ENCODE data around the gene INAVA.

INAVA gene

DNA sequence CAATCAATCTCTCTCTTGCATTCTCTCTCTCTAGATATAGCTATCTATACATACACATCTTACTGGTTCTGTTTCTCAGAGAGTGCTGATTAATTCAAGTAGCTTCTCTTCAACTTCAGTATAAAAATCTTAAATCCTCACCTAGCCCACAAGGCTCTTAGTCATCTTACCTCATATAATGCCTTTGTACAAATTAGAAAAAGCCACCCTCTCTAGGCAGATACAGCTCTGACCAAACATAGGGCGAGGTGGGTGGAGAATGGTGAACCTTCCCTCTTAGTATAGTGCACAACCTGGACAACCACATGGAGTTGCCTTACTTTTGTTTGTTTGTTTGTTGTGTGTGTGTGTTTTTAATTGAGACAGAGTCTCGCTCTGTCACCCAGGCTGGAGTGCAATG lies 5.1 kb upstream of the INAVA start:
- TF ChIP-seq, protein P1, sequence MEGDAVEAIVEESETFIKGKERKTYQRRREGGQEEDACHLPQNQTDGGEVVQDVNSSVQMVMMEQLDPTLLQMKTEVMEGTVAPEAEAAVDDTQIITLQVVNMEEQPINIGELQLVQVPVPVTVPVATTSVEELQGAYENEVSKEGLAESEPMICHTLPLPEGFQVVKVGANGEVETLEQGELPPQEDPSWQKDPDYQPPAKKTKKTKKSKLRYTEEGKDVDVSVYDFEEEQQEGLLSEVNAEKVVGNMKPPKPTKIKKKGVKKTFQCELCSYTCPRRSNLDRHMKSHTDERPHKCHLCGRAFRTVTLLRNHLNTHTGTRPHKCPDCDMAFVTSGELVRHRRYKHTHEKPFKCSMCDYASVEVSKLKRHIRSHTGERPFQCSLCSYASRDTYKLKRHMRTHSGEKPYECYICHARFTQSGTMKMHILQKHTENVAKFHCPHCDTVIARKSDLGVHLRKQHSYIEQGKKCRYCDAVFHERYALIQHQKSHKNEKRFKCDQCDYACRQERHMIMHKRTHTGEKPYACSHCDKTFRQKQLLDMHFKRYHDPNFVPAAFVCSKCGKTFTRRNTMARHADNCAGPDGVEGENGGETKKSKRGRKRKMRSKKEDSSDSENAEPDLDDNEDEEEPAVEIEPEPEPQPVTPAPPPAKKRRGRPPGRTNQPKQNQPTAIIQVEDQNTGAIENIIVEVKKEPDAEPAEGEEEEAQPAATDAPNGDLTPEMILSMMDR (IDR thresholded peaks at IDR 0.05; ENCODE audit: control extremely low read depth, extremely low read depth, low read depth, missing control alignments) = no peak
- CTCF ChIA-PET = interaction anchor here (0.7 to 5.5 kb wide), 10 partner anchors 12 to 267 kb away, joined by 3 to 63 read pairs (median 5); no protein-coding TSS in a partner anchor
- POLR2A ChIA-PET = no interaction called here
- no peak for DNase-seq (ENCODE audit: extremely low spot score)

DNA sequence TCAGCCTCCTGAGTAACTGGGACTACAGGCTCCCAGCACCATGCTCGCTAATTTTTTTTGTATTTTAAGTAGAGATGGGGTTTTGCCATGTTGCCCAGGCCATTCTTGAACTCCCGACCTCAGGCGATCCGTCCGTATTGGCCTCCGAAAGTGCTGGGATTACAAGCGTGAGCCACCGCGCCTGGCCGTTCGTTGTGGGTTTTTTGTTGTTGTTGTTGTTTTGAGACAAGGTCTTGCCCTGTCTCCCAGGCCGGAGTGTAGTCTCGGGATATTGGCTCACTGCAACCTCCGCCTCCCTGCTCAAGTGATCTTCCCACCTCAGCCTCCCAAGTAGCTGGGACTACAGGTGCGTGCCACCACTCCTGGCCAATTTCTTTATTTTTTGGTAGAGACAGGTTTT lies 4.7 kb upstream of the INAVA start:
- ChIA-PET CTCF (interaction anchor here (1.2 to 5.5 kb wide), 12 partner anchors 11 to 267 kb away, joined by 3 to 63 read pairs (median 9); no protein-coding TSS in a partner anchor), POLR2A (no interaction called here)
- TF ChIP-seq, protein P1 (IDR thresholded peaks at IDR 0.05; ENCODE audit: control extremely low read depth, extremely low read depth, low read depth, missing control alignments) = no peak

DNA sequence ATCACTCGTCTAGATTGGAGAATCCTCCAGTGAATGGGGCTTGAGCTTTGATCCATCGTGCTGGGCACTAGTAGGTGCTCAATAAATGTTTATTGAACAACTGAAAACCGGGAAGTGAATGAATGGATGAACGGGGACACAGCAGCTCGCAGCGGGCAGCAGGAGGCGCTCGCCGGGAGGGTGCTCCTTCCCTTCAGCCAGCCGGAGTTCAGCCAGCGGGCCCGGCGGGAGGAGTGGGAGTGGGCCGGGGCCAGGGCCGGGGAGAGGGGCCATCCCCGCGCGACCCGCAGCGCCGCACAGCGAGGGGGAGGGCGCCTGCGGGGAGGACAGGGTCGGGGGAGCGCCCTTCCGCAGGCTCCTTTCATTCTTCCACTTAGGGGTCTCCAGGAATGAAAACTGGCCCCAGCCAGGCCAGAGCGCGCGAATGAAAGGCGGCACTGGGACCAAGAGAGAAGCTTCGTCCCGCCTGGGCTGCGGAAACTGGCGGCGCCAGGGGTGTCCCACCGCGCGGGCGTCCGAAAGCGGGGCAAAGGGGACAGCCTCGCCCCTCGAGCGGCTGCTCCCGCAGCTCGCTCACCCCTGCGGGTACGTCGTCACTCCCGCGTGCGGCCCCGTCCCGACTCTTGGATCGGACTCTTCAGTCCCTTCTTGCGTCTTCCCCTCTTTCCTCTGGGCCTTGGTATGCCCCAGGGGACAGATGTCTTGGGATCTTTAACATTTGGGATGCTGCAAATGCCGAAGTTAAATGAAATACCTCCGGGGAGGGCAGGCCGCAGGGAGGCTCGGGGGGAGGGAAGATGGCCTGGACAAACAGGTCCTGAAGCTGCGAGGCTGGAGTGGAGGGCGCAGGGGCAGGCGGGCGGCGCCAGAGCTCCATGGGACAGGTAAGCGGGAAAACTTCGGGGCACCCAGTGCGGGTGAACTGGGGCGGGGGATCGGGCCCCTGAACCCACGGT lies 3.6 kb upstream of the INAVA start:
- no peak for DNase-seq (ENCODE audit: extremely low spot score)
- CTCF ChIA-PET = interaction anchor here (0.7 to 5.5 kb wide), 13 partner anchors 10 to 332 kb away, joined by 3 to 63 read pairs (median 8); no protein-coding TSS in a partner anchor
- TF ChIP-seq, protein P1 (IDR thresholded peaks at IDR 0.05; ENCODE audit: control extremely low read depth, extremely low read depth, low read depth, missing control alignments) = peak; percentile 72
- POLR2A ChIA-PET = interaction anchor here (0.7 to 1.0 kb wide), 2 partner anchors 8 to 14 kb away, joined by 3 read pairs; no protein-coding TSS in a partner anchor

More for the DNA sequence above, 4.7 kb upstream of the INAVA start:
- no peak for DNase-seq (ENCODE audit: extremely low spot score)

DNA sequence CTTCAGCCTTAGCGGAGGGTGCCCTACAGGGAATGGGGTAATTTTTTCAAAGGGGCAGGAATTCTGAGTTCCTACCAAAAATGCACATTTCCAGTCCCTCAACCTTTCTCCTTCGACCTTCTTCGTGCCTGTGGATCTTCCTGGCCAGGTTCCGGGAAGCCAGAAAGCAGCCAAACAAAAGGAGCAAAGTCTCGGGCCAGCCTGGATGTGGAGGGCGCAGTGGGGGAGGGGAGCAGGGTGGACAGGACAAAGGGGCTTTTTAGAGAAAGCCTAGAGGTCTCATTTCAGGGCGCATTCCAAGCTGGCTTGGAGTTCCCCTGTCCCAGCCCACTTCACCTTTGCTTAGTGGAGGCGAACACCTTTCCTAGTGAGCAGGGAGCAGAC lies 2.9 kb upstream of the INAVA start:
- TF ChIP-seq, protein P1 (IDR thresholded peaks at IDR 0.05; ENCODE audit: control extremely low read depth, extremely low read depth, low read depth, missing control alignments) = no peak
- ChIA-PET POLR2A (no interaction called here), CTCF (interaction anchor here (0.7 to 5.5 kb wide), 9 partner anchors 9 to 333 kb away, joined by 3 to 63 read pairs (median 9); no protein-coding TSS in a partner anchor)
- DNase-seq (ENCODE audit: extremely low spot score) = no peak

DNA sequence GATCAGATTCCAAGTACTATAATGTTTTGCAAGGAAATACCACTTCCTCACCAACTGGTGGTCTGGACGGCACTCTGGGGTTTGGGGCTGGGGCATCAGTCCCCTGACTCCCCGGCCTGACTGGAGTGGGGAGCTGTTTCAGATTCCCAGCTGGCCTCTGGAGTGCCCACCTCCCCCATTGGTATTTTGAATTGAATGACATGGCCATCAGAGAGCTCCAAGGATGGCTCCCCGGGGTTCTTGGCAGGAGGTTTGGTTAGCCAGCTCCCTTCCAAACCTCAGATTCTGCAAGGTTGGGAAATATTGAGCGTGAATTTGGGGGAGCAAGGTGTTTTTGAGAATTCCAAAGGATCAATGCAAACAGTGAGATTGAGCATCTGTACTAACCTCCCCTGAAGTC lies 2.2 kb upstream of the INAVA start:
- DNase-seq (ENCODE audit: extremely low spot score) = no peak

DNA sequence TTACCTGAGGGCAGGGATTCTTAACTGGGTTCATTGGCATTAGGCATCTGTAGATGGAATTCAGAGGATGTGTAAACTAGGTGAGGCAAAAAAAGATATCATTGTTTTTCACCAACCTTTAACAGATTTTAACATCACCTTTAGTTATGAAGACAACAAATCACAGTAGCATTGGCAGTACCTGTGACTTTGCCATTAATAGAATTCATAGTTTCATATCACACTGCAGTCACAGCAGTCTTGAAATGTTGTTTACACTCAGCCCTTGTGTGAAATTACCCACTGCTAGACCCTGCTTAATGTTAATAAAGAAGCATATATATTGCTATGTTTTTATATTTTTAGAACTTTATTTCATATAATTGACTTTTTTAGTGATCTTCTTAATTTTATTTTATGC lies 1.7 kb upstream of the INAVA start:
- CTCF ChIA-PET = interaction anchor here (0.8 to 5.2 kb wide), 3 partner anchors 14 to 278 kb away, joined by 3 to 20 read pairs (median 5); no protein-coding TSS in a partner anchor
- TF ChIP-seq, protein P1 (IDR thresholded peaks at IDR 0.05; ENCODE audit: control extremely low read depth, extremely low read depth, low read depth, missing control alignments) = no peak
- DNase-seq (ENCODE audit: extremely low spot score) = no peak
- POLR2A ChIA-PET = no interaction called here

More for the DNA sequence above, 2.2 kb upstream of the INAVA start:
- TF ChIP-seq, protein P1 (IDR thresholded peaks at IDR 0.05; ENCODE audit: control extremely low read depth, extremely low read depth, low read depth, missing control alignments) = no peak
- POLR2A ChIA-PET = no interaction called here
- CTCF ChIA-PET = interaction anchor here (0.8 to 5.2 kb wide), 3 partner anchors 13 to 278 kb away, joined by 3 to 20 read pairs (median 5); no protein-coding TSS in a partner anchor
